ENCODE measurements around the gene CFH. TPM values are rescaled to one million over a fixed set of nuclear protein-coding genes. Genes with fewer than 3 reads are reported as not detected.

Gene CFH
- total RNA-seq, 1 experiment from 2014 or later = 0.57 TPM

- ChIA-PET RAD21 (ENCODE audit: low non-redundant PET in 1 of 2, low total read pairs in 2 of 2, uncharacterized antibody in 2 of 2, unreplicated experiment in 2 of 2) (no interaction called here), CTCF (no interaction called here), POLR2A (no interaction called here)
- H3K79me2 ChIP-seq (ENCODE audit: insufficient read depth, low read length) = no peaks in the 10 kb centered on the region
- BruUV-seq (replicated peaks) = no TSS peak
- no peaks in the 10 kb centered on the region for H3K4me1 ChIP-seq (ENCODE audit: control insufficient read depth in 1 of 2, insufficient read depth in 2 of 2, low read length in 2 of 2)
- no peak overlapping the region for H3K9ac ChIP-seq (ENCODE audit: low read length)
- H3K9me3 ChIP-seq (ENCODE audit: control insufficient read depth in 1 of 2, insufficient read depth in 1 of 2, low read depth in 1 of 2, low read length in 2 of 2) = no peaks in the 10 kb centered on the region
- H3K27ac ChIP-seq (ENCODE audit: low read depth, low read length) = no peak overlapping the region
- TF ChIP-seq REST (IDR thresholded peaks at IDR 0.05; ENCODE audit: low read depth) = no peak
- no peak for TF ChIP-seq EGR1 (IDR thresholded peaks at IDR 0.05; ENCODE audit: low read depth)
- no peak for TF ChIP-seq EZH2 (IDR thresholded peaks at IDR 0.05)
- TF ChIP-seq TCF7L2 (IDR thresholded peaks at IDR 0.05; ENCODE audit: borderline replicate concordance, extremely low read depth, insufficient read depth, insufficient read length) = no peak
- TF ChIP-seq SRF (IDR thresholded peaks at IDR 0.05; ENCODE audit: low read depth) = no peak
- TF ChIP-seq CTCF (IDR thresholded peaks at IDR 0.05 in 2 of 3, conservative IDR thresholded peaks at IDR 0.05 in 1 of 3; ENCODE audit: borderline replicate concordance in 1 of 3, insufficient read depth in 1 of 3, low read depth in 2 of 3, low read length in 2 of 3) = no peak
- TF ChIP-seq RAD21 (IDR thresholded peaks at IDR 0.05; ENCODE audit: low read depth) = no peak
- TF ChIP-seq SIN3A (IDR thresholded peaks at IDR 0.05; ENCODE audit: low read depth) = no peak
- no peak for TF ChIP-seq ZBTB33 (IDR thresholded peaks at IDR 0.05; ENCODE audit: extremely low read depth, insufficient replicate concordance, low read length)
- TF ChIP-seq JUND (IDR thresholded peaks at IDR 0.05) = no peak
- TF ChIP-seq CEBPB (IDR thresholded peaks at IDR 0.05; ENCODE audit: low read depth) = no peak
- no peak for TF ChIP-seq YY1 (IDR thresholded peaks at IDR 0.05; ENCODE audit: extremely low read depth, insufficient replicate concordance, low read depth, low read length)
- TF ChIP-seq SP1 (IDR thresholded peaks at IDR 0.05; ENCODE audit: low read depth) = no peak
- no peak for TF ChIP-seq ATF3 (IDR thresholded peaks at IDR 0.05)
- TF ChIP-seq ZFX (IDR thresholded peaks at IDR 0.05) = no peak
- no peak for TF ChIP-seq MAX (IDR thresholded peaks at IDR 0.05)
- no peak for TF ChIP-seq ZNF274 (IDR thresholded peaks at IDR 0.05; ENCODE audit: low read depth, low read length)
- TF ChIP-seq POLR2AphosphoS5 (IDR thresholded peaks at IDR 0.05; ENCODE audit: low read depth, low read length) = no peak
- TF ChIP-seq ELF1 (IDR thresholded peaks at IDR 0.05; ENCODE audit: borderline replicate concordance, low read depth) = no peak
- TF ChIP-seq EZH2phosphoT487 (IDR thresholded peaks at IDR 0.05; ENCODE audit: borderline replicate concordance) = no peak
- no peaks in the 10 kb centered on the region for H3K9me2 ChIP-seq (ENCODE audit: insufficient read depth)
- no peak overlapping the region for H3K4me2 ChIP-seq (ENCODE audit: low read length)
- H4K20me1 ChIP-seq (ENCODE audit: insufficient read depth) = no peaks in the 10 kb centered on the region
- H3K27me3 ChIP-seq (ENCODE audit: insufficient read depth, low read length) = no peaks in the 10 kb centered on the region
- no peaks in the 10 kb centered on the region for H3K36me3 ChIP-seq (ENCODE audit: control insufficient read depth in 1 of 2, insufficient read depth in 2 of 2, low read length in 2 of 2)
- no peak overlapping the region for H2AFZ ChIP-seq (ENCODE audit: low read depth, low read length, poor library complexity, severe bottlenecking)
- no peak for ATAC-seq
- no peak for DNase-seq (ENCODE audit: low read depth, low spot score)
- H3K4me3 ChIP-seq (replicated peaks in 1 of 2; ENCODE audit: low read depth in 1 of 2, low read length in 2 of 2) = no peak overlapping the region
- intact Hi-C loops (cut with micrococcal nuclease) = no loop called here
These were observed 122.3 kb downstream of the CFH start for GRCh38 chr1:196774175-196774574.
